ENCODE results near the gene SNX19. TPM values are rescaled to one million over a fixed set of nuclear protein-coding genes. Genes with fewer than 3 reads are reported as not detected.

SNX19 gene
- total and polyA plus RNA-seq, 2 of the 4 experiments (the other 2 are of a cell fraction) = 35.9 to 113 TPM

- Histone ChIP-seq H2AK9ac (replicated peaks; ENCODE audit: low read depth, low read length, poor library complexity) (no peak overlapping the region), H3K23ac (ENCODE audit: low read depth, low read length) (no peak overlapping the region), H3K79me1 (ENCODE audit: low read depth in 1 of 2, low read length in 2 of 2) (peaks cover 27 to 71% of the 10 kb centered on the region in 2 experiments), H3K9me1 (ENCODE audit: insufficient read depth, low read length) (peaks cover 35% of the 10 kb centered on the region), H2AFZ (replicated peaks; ENCODE audit: low read length, poor library complexity) (no peak overlapping the region), H2BK20ac (ENCODE audit: low read depth, low read length) (no peak overlapping the region), H3K36me3 (ENCODE audit: control insufficient read depth, insufficient read depth, low read length) (peaks cover 35% of the 10 kb centered on the region), H2BK5ac (ENCODE audit: low read depth, low read length, poor library complexity, severe bottlenecking) (no peak overlapping the region), H2BK120ac (ENCODE audit: low read depth, low read length) (no peak overlapping the region), H2AK5ac (ENCODE audit: low read depth, low read length) (no peak overlapping the region), H3K4ac (ENCODE audit: low read depth, low read length) (no peak overlapping the region), H4K91ac (ENCODE audit: insufficient read depth, low read depth, low read length) (no peak overlapping the region), H4K8ac (ENCODE audit: low read depth in 2 of 2, low read length in 2 of 2) (no peak overlapping the region), H2BK15ac (ENCODE audit: low read depth, low read length) (no peak overlapping the region), H4K5ac (ENCODE audit: low read depth, low read length) (no peak overlapping the region), H3K4me1 (ENCODE audit: control insufficient read depth, insufficient read depth, low read length) (peaks cover 22% of the 10 kb centered on the region), H3K14ac (replicated peaks; ENCODE audit: low read depth, low read length) (no peak overlapping the region), H3K27ac (ENCODE audit: insufficient read depth, low read length) (no peak overlapping the region), H3K4me3 (ENCODE audit: insufficient read depth, low read depth, low read length) (no peak overlapping the region), H3K9ac (ENCODE audit: low read depth, low read length) (no peak overlapping the region), H4K20me1 (ENCODE audit: insufficient read depth, low read length) (peaks cover 5% of the 10 kb centered on the region; the same call in 1 of the 2 replicates), H3K9me3 (ENCODE audit: control insufficient read depth, insufficient read depth, low read length) (no peaks in the 10 kb centered on the region), H3K56ac (ENCODE audit: extremely low read depth, insufficient read depth, low read length) (no peak overlapping the region), H3K4me2 (ENCODE audit: low read depth, low read length) (no peak overlapping the region), H3K18ac (ENCODE audit: low read depth, low read length) (no peak overlapping the region), H3K27me3 (ENCODE audit: control insufficient read depth, insufficient read depth, low read length) (no peaks in the 10 kb centered on the region)
- no TSS peak for BruUV-seq (replicated peaks)
- ATAC-seq (ENCODE audit: low read depth) = no peak
- dilution Hi-C loops (cut with HindIII; ENCODE audit: low sequenced_read_pairs, unreplicated experiment) = no loop called here
- TF ChIP-seq RAD21 (IDR thresholded peaks at IDR 0.05; ENCODE audit: low read length) (no peak), RCOR1 (IDR thresholded peaks at IDR 0.05; ENCODE audit: insufficient replicate concordance, low read length) (no peak), CEBPB (IDR thresholded peaks at IDR 0.05; ENCODE audit: low read depth, low read length) (no peak), MXI1 (IDR thresholded peaks at IDR 0.05; ENCODE audit: borderline replicate concordance, low read depth, low read length) (no peak), ELK1 (IDR thresholded peaks at IDR 0.05; ENCODE audit: borderline replicate concordance, low read depth, low read length) (no peak)
- TF ChIP-seq, protein P1, sequence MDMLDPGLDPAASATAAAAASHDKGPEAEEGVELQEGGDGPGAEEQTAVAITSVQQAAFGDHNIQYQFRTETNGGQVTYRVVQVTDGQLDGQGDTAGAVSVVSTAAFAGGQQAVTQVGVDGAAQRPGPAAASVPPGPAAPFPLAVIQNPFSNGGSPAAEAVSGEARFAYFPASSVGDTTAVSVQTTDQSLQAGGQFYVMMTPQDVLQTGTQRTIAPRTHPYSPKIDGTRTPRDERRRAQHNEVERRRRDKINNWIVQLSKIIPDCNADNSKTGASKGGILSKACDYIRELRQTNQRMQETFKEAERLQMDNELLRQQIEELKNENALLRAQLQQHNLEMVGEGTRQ (IDR thresholded peaks at IDR 0.05; ENCODE audit: low read depth, low read length) = no peak
- ChIA-PET CTCF (no interaction called here), POLR2A (ENCODE audit: unreplicated experiment) (no interaction called here)
- in situ Hi-C loops (cut with MboI; ENCODE audit: low sequenced_read_pairs) = loop anchor here (25.0 kb wide), 1 partner anchor 975 kb away; no protein-coding TSS in a partner anchor
- WGBS, 2 experiments (ENCODE audit: extremely low coverage in 2 of 2, insufficient read length in 1 of 2) = 90% methylated on average over 3 of the region's 6 CpGs; no CpG with 5 or more reads in 1 of the 2 experiments
- intact Hi-C loops (cut with micrococcal nuclease) = loop anchor here (5.0 kb wide), 1 partner anchor 480 kb away; no protein-coding TSS in a partner anchor
- DNase-seq = no peak
These were observed 3.7 kb downstream of the SNX19 start for GRCh38 chr11:130912552-130912951.
